Measurements from ENCODE around the gene VPS52.
A peak's percentile ranks its signal among the peaks of the same experiment; 100 is the strongest.

The VPS52 gene

GRCh38 chr6:33271468-33272274 lies at the start of gene VPS52, which contains the start of gene RPS18:
Gene VPS52, minus strand, starts transcription at chr6:33271876. Its CDS starts 201 bp downstream, at chr6:33271675.
Gene RPS18, plus strand, starts transcription at chr6:33272075. Its CDS starts 45 bp downstream, at chr6:33272120.
- Histone ChIP-seq H3K4me1 (ENCODE audit: control insufficient read depth in 1 of 2, insufficient read depth in 1 of 2, low read depth in 1 of 2, low read length in 1 of 2) (peaks cover 26 to 33% of the 10 kb centered on the region in 2 experiments), H3K27ac (peak within 1 kb of the TSS; percentile 96), H3K36me3 (peaks cover 24% of the 10 kb centered on the region), H3K27me3 (no peaks in the 10 kb centered on the region), H3K4me3 (ENCODE audit: low read depth in 1 of 2, low read length in 1 of 2) (peak within 1 kb of the TSS; percentile 73 to 87), H3K9me3 (no peaks in the 10 kb centered on the region)
- peak; percentile 38 for TF ChIP-seq CTCF (IDR thresholded peaks at IDR 0.05)

GRCh38 chr6:33321227-33321626 lies 49.6 kb upstream of the VPS52 start:
- no peak for TF ChIP-seq CTCF (IDR thresholded peaks at IDR 0.05)
- H3K27me3 ChIP-seq = no peaks in the 10 kb centered on the region
- H3K4me3 ChIP-seq (ENCODE audit: low read depth in 1 of 2, low read length in 1 of 2) = peak overlapping the region; percentile 80 to 86
- peaks cover 32% of the 10 kb centered on the region for H3K36me3 ChIP-seq
- peak overlapping the region; percentile 90 for H3K27ac ChIP-seq
- H3K9me3 ChIP-seq = no peaks in the 10 kb centered on the region
- peaks cover 72% of the 10 kb centered on the region in 2 experiments for H3K4me1 ChIP-seq (ENCODE audit: control insufficient read depth in 1 of 2, insufficient read depth in 1 of 2, low read depth in 1 of 2, low read length in 1 of 2)

GRCh38 chr6:33320315-33321181 lies 48.9 kb upstream of the VPS52 start:
- no peaks in the 10 kb centered on the region for H3K9me3 ChIP-seq
- H3K4me3 ChIP-seq (ENCODE audit: low read depth in 1 of 2, low read length in 1 of 2) = no peak overlapping the region
- no peaks in the 10 kb centered on the region for H3K27me3 ChIP-seq
- no peak for TF ChIP-seq CTCF (IDR thresholded peaks at IDR 0.05)
- peaks cover 79% of the 10 kb centered on the region in 2 experiments for H3K4me1 ChIP-seq (ENCODE audit: control insufficient read depth in 1 of 2, insufficient read depth in 1 of 2, low read depth in 1 of 2, low read length in 1 of 2)
- peak overlapping the region; percentile 90 for H3K27ac ChIP-seq
- peaks cover 32% of the 10 kb centered on the region for H3K36me3 ChIP-seq

GRCh38 chr6:33319939-33320314 lies 48.3 kb upstream of the VPS52 start:
- Histone ChIP-seq H3K36me3 (peaks cover 32% of the 10 kb centered on the region), H3K27me3 (no peaks in the 10 kb centered on the region), H3K9me3 (no peaks in the 10 kb centered on the region), H3K27ac (no peak overlapping the region), H3K4me1 (ENCODE audit: control insufficient read depth in 1 of 2, insufficient read depth in 1 of 2, low read depth in 1 of 2, low read length in 1 of 2) (peaks cover 85% of the 10 kb centered on the region in 2 experiments), H3K4me3 (ENCODE audit: low read depth in 1 of 2, low read length in 1 of 2) (no peak overlapping the region)
- no peak for TF ChIP-seq CTCF (IDR thresholded peaks at IDR 0.05)

- Histone ChIP-seq H3K4me3 (ENCODE audit: low read depth in 1 of 2, low read length in 1 of 2) (peak overlapping the region; percentile 77 to 94), H3K9me3 (no peaks in the 10 kb centered on the region), H3K27ac (peak overlapping the region; percentile 100), H3K36me3 (peaks cover 32% of the 10 kb centered on the region), H3K27me3 (no peaks in the 10 kb centered on the region), H3K4me1 (ENCODE audit: control insufficient read depth in 1 of 2, insufficient read depth in 1 of 2, low read depth in 1 of 2, low read length in 1 of 2) (peaks cover 80 to 86% of the 10 kb centered on the region in 2 experiments)
- no peak for TF ChIP-seq CTCF (IDR thresholded peaks at IDR 0.05)
Measured at GRCh38 chr6:33318426-33319073, 46.9 kb upstream of the VPS52 start.

Measured in neutrophil (primary cell).